Measurements from ENCODE around the gene HSFX2.
"Not testable (repeated sequence)": the region's sequence is repeated elsewhere in the genome, so short reads cannot be mapped to it uniquely, and the experiment has no call there.

The HSFX2 gene

DNA sequence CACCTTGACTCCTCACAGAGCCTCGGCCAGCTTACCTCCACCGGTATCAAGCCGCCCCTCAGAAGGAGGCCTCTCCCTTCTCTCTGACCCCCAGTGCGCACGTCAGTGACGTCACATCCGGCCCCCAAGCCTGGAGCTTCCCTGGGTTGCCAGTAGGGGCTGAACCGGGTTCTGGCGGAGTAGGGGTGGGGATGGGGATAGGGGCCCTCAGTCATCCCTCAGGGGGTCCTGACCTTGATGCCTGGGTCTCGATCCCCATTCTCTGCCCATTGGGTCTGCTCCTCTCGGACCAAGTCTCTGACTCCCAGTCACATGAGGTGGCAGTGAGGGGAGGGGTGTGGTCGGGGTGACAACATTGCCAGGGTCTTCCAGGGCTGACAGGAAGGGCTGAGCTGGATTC is 7.8 kb downstream of the HSFX2 start, which contains the start of gene MAGEA9B:
Gene MAGEA9B (minus strand): TSS at position 101 of the 400 bp plus-strand sequence. CDS start 4,280 bp downstream, outside the sequence.
- not testable (repeated sequence) for DNase-seq

DNA sequence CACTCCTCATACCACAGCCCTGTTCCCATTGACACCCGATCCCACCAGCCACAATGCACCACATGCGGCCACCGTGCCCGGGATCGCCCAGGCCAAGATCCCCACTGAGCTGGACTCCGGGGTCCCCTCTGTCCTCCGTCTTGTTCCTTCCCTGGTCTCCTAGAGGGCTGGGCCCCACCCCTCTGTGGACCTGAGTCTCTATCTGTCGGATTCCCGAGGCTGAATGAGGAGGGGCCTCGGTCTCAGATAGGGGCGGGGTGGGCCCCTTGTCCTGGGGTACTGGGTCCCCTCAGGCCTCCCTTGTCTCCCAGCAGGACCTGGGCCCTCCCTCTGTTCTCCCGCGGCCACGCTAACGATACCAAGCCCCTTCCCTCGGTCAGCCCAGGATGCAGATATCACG is 9.5 kb downstream of the HSFX2 start:
- not testable (repeated sequence) for DNase-seq

DNA sequence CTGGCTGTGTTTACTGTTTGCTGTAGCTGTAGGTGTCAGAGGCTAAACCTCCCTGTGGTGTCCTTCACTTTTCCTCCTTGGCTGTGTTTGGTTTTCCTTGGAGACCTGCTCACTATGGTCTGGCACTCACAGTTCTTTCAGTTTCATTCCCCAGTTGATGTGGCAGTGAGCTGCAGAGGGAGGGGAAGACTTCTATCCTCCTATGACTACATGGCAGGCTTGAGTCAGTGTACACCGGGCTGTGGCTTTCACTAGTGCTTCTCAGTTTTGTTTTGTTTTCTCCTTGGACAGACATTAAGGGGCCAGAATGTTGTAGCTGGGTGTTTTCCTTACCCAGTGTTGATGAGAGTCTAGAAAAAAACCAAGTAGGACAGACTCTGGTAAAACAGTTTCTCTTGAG is 21.7 kb downstream of the HSFX2 start:
- not testable (repeated sequence) for DNase-seq

DNA sequence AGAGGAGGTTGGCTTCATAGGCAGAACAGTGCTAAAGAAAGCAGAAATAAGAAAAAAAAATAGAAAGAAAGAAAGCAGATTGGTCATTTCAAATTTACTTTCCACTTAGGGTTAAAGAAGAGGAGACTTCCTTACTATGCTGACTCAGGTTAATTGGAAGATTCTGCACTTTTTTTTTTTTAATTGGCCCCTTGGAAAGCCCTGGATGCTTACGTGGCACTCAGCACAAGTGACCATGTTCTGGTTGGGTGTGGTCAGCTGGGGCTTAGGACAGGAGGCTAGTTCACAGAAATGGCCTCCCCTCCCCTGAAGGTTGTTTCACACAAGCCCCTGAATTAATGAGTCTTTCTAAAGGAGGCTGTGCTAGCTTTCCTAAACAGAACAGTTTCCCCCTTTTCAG is 22.4 kb downstream of the HSFX2 start:
- no peak for DNase-seq

DNA sequence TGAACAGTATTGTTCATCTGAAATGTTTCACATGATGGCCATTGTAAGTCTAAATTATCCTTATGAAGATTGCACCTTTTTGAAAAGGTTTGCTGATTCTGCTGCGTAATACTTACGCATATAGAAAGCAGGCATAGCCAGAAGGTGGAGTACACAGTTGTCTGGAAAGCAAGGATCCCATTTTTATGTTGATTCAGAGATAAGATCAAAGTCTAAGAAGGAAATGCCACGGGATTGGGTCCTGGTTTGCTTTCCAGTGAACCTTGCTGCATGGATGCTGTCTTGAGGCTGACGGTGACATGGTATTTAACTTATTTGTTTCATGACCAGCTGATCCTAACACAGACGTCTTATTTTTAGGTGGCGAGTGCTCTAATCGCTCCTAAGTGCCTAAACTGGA is 23.3 kb downstream of the HSFX2 start:
- no peak for DNase-seq

DNA sequence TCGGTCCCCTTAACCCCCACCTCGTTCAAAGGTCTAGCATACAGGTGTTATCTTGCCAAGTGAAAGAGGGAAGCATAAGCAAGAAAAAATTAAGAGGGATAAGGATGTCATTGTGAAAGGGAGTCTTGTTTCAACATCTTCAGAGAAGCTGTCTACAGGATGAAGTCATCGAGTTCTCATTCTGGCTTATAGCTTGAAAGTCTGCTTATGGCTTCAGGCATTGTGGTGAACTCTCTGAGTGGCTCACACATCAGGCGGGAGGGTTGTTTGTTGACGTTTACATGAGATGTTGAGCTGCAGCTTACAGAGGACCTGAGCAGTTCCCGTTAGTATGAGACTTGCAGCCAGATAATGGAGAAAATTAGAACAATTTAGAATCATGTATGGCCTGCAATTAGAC is 24.4 kb downstream of the HSFX2 start:
- DNase-seq, result no peak

DNA sequence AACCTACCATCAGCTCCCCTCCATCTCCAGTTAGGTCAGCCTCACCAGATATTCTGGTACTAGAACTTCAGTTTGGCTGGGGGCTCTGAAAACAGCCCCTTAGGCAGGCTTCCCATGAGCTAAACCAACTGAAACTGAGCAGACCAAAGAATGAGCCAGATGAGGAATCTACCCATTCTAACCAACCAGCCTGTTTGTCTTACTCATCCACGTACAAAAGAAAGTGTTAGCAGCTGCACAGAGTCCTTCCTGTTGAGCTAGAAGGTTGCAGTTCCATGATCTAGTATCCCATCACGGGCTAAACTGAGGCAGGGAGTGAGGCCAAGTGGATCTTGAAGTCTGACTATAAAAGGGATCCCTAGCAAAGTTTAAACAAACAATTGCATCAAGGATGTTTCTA is 25.3 kb downstream of the HSFX2 start:
- no peak for DNase-seq

DNA sequence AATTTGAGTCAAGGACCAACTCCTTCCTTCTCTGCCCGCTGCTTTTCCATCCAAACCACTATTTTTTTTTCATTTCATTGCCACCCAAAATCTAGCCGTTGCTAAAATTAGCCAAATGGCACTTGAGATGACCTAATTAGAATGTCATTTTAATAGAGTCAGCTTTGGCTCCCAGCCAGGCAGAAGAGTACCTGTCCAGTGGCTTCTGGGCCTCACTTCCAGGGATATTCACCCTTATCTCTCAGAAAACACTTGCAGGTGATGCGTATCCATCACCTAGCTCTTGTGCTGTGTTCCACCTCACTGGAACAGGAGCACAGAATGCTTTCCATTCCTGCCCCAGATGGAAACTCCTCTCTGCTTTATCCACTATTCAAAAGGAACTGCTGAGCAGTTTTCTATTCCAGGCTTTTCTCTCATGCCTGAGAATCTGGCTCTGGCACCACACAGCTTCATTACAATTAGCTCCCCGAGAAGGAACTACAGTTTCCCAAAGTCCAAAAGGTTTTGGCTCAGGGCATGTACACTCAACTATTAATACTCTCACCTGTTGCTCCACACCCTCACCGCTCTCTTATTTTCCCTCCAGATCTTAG is 26.3 kb downstream of the HSFX2 start:
- DNase-seq, result no peak

DNA sequence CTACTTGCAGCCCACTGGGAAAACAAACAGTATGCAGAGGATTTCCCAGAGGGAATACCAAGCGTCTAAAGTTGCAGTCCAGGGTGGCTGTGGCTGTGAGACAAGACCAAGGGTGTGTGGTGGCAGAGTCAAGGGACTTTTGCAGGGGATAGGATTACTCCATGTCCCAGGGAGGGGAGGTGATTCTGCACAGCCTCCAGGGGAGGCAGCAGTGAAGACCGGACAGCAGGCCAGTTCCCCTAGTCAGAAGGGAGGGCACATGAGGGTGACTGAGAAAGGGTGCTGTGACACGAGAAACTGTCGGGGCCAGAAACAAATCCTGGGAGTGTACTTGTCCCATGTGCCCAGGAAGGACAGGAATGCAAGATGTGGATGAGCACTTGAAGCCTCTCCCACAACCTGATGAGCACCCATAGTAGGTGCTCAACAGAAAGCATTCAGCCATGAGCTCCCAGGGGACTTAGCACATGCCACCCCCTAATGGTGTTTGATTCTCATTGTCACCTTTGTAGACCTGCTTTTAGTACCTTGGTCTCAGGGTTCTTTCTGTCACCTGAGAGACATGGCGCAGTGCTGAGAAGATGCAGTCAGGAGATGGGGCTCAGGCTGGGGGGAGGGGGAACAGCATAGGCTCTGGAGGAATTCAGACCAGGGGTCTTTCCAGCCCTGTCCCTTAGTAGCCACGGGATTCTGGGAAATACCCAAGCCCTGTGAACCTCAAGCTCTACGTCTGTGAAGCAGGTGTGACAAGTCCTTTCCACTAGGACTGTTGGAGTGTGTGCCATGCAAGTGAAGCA is 27.3 kb downstream of the HSFX2 start:
- no peak for DNase-seq

DNA sequence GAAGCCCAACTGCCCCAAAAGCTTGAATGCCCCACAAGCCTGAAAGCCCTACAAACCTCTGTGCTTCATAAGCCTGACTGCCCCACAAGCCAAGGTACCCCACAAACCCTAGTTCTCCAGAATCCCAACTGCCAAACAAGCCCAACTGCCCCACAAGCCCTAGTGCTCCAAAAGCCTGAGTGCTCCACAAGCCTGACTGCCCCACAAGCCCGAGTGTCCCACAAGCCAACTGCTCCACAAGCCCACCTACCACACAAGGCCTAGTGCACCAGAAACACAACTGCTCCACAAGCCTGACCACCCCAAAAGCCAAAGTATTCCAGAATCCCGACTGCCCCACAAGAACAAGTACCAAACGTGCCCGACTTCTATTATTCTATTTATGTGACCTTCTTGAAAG is 31.8 kb downstream of the HSFX2 start:
- no peak for DNase-seq

DNA sequence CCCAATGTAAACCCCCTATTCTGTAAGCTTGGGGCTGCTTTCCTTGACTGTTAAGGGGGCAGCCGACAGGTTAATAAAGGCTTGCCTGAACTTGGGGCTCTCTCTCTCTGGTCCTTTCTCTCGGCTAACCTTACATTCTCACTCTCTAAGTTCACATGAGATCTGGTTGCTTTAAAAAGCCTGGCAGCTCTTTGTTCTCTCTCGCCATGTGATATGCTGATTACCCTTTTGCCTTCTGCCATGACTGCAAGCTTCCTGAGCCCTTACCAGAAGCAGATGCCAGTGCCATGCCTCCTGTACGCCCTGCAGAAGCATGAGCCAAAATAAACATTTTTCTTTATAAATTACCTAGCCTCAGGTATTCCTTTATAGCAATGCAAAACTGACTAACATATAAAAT is 39.9 kb downstream of the HSFX2 start:
- not testable (repeated sequence) for DNase-seq

DNA sequence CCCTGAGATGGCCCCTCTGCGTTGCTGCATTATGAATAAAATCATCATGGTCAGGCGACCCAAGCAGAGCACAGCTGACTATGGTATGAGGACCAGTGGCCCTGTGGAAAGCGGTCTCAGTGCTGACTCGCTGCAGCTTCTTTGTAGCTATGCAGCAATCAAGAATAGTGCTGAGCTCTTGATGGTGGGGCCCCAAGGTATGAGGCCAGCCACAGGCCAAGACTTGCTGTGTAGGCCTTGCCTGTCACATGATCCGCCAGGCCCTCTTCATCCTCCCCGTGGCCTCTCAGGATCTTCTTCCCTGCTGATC is 43.2 kb downstream of the HSFX2 start:
- not testable (repeated sequence) for DNase-seq

DNA sequence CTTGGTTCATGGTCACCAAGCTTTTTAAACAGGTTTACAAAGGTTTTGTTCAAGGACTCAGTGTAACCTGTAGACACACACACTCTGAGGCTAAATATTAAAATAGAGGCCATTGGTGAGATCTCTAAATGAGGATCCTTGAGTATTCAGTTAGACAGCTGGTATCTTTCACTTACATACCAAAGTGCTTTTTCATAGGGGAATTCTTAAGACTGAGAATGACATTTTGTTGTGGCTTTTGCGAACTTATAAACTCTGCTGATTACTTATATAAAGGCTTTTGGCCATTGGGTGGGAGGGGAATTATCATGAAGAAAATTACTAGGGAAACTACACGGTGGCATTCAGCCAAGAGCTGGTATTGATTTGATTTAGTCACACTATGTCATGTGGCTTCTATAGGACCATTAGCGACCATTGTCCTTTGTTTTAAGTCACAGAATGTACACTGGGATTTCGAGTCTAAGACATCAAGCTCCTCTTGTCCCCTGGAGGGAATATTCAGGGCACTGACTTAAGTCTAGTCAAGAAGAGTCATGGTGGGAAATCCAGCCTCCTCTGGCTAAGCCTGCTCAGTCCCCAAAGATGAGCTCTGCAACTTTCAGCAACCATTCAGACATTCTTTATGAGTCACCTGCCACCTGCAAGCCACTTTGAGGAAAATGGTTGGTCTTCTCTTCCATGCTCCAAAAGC is 43.7 kb downstream of the HSFX2 start:
- DNase-seq, result not testable (repeated sequence)

DNA sequence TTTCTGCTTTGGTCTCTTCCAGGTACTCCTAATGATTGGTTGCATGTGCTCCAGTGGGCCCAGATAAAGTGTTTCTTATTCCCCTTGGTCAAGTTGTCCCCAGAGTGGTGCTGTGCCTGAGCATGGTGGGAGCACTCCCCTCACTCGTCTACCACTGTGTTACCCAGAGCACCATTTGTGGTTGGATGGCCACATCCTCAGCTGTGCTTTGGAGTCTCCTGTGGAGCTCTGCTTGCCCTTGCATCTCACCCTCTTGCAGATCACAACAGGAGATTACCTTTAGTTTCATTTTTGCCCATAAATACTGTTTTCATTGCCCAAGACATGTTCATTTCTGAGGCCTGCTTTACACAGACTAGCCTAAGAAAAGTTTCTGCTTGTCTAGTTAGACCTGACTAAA is 44.7 kb downstream of the HSFX2 start:
- DNase-seq, result not testable (repeated sequence)

DNA sequence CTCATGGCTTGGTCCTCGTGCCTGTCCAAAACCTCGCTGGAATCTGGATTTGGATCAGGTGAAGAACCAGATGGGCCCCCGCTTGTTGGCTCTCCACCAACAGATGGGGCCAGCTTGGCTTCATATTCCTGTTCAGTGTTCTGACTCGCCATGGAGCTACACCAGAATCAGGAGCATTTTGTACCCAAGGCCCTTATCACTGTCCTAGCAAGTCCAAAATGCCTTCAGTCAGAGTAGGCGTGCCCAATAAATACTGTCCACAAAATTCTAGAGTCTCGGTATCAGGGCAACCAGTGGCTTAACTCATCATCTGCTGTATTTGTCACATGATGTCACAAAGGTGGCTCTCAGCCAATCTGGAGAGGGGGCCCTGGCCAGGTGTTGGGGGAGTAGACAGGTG is 45.4 kb downstream of the HSFX2 start, which contains the start of gene HSFX3:
Gene HSFX3 (minus strand): TSS at position 224 of the 400 bp plus-strand sequence. CDS start 72 bp downstream, at position 152.
- DNase-seq, result not testable (repeated sequence)

DNA sequence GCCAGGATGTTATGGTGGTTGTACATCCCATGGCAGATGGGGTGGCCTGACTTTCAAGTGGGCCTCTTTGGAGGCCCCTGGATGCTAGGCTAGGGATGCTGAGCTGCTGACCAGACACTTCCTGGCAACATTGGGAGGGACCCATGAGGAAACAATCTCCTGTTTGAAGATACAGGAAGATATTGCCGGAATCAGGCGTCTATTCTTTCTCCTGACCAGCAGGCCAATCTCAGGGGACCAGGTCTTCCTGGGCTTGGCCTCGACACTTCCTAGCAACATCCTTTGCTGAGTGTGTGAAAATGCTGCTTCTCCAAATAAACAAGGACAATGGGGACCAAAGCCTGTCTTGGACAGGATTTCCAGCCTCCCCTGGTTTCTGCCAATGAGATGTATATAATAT is 47.3 kb downstream of the HSFX2 start:
- DNase-seq, result not testable (repeated sequence)

DNA sequence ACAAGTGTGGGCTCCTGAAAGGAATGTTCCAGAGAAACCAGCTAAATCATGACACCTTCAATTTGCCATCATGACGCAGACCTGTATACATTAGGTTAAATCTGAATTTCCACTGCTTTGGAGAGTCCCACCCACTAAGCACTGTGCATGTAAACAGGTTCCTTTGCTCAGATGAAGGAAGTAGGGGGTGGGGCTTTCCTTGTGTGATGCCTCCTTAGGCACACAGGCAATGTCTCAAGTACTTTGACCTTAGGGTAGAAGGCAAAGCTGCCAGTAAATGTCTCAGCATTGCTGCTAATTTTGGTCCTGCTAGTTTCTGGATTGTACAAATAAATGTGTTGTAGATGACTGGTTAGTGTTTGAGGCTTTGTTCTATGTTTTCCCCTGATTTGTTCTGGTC is 48.2 kb downstream of the HSFX2 start:
- DNase-seq, result not testable (repeated sequence)

DNA sequence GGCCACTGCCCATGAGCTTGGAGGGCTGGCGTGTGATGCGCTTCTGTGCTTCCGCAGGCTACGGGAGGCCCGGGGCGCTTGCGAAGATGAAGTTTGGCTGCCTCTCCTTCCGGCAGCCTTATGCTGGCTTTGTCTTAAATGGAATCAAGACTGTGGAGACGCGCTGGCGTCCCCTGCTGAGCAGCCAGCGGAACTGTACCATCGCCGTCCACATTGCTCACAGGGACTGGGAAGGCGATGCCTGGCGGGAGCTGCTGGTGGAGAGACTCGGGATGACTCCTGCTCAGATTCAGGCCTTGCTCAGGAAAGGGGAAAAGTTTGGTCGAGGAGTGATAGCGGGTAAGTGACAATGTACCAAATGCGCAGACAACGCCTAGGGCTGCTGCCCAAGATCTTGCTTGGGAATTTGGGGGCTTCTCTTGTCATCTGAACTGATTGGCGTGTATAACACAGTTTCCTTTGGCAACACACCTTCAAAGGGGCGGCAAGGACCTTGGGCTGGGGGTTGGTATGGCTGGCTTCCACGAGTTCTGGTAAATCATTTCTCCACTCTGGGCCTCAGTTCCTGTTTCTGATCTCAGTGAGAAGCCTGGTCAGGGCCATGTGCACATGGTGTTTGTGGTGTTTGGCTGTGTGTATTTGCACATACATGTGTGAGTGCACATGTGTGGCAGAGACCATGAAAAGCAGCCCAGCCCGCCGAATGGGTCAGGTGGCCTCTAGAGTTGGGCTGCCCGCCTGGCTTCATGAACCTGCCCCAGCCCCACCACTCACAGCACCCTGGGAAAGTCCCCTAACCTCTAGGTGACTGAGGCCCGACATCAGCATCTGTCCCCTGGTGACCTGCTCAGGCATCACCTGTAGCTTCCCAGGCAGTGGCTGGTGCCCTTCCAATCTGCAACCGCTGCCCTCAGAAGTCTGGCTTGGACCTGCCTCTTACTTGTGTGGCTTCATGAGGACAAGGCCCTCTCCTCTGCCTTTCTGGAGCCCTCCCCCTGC is 49.3 kb downstream of the HSFX2 start:
- not testable (repeated sequence) for DNase-seq

All from right hindlimb (tissue), 1 donor.